Rectal smooth muscle tissue (tissue), 1 donor: ENCODE results near the gene KDM2B.

ENCODE experiments used
- H3K27ac ChIP-seq: one replicate; pipeline ENCODE4 v1.7.0; 2013; ENCODE audit warnings: low read depth, low read length, inconsistent platforms
- H3K27me3 ChIP-seq: one replicate; pipeline ENCODE4 v1.7.0; 2013; ENCODE audit warnings: low read length; ENCODE audit not compliant: control insufficient read depth, insufficient read depth
- H3K36me3 ChIP-seq: one replicate; pipeline ENCODE4 v1.7.0; 2013; ENCODE audit warnings: low read length; ENCODE audit not compliant: control insufficient read depth, insufficient read depth
- H3K4me1 ChIP-seq: one replicate; pipeline ENCODE4 v1.7.0; 2013; ENCODE audit warnings: low read length; ENCODE audit not compliant: control insufficient read depth, insufficient read depth
- H3K4me3 ChIP-seq: one replicate; pipeline ENCODE4 v1.7.0; 2013; ENCODE audit warnings: low read length
- H3K9ac ChIP-seq: one replicate; pipeline ENCODE4 v1.7.0; 2013; ENCODE audit warnings: low read length

The KDM2B gene

GRCh38 chr12:121513464-121514183 lies 67.2 kb downstream of the KDM2B start:
- no peak overlapping the region for H3K27ac ChIP-seq
- H3K4me3 ChIP-seq = no peak overlapping the region

DNA sequence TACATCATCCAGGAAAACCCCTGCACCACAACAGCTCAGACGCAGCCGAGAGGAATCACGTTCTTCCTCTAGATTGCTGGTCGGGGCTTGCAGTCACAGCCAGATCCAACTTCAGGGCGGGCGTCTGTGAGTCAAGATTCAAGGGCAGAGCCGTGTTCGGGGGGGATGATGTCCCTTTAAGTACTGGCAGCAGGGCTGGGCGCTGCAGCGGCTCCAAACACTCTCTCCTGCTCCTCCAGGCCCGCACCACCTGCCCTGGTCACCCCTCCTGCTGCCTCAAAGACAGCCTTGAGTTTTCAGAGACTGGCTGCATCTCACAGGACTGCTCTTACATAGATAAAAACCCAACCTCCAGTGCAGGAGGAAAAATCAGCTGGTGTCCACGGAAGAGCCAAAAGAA lies 68.3 kb downstream of the KDM2B start:
- Histone ChIP-seq H3K27me3 (no peaks in the 10 kb centered on the region), H3K4me1 (no peaks in the 10 kb centered on the region), H3K27ac (no peak overlapping the region), H3K4me3 (no peak overlapping the region), H3K9ac (no peak overlapping the region), H3K36me3 (no peaks in the 10 kb centered on the region)

More at GRCh38 chr12:121513464-121514183, 67.2 kb downstream of the KDM2B start:
- Histone ChIP-seq H3K9ac (no peak overlapping the region), H3K36me3 (no peaks in the 10 kb centered on the region), H3K4me1 (no peaks in the 10 kb centered on the region), H3K27me3 (no peaks in the 10 kb centered on the region)

DNA sequence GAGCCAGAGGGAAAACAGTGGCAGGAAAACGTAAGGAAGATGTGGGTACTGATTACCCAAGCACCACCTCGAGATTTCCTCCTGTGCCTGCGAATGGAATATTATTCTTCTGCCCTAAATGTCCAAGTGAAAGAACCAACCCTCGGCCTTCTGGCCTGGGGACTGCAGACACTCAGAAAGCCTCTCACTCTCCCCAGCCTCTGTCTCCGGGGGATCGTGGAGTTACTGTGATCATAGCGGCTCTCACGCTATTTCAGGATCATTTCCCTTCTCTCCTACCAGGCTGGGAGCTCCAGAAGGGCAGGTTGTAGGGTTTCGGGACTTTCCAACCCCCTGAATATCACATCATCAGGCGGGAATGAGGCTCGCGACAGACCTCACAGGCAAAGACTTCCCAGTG lies 68.9 kb downstream of the KDM2B start:
- Histone ChIP-seq H3K4me1 (no peaks in the 10 kb centered on the region), H3K4me3 (no peak overlapping the region), H3K9ac (no peak overlapping the region), H3K27ac (no peak overlapping the region), H3K36me3 (no peaks in the 10 kb centered on the region), H3K27me3 (no peaks in the 10 kb centered on the region)

DNA sequence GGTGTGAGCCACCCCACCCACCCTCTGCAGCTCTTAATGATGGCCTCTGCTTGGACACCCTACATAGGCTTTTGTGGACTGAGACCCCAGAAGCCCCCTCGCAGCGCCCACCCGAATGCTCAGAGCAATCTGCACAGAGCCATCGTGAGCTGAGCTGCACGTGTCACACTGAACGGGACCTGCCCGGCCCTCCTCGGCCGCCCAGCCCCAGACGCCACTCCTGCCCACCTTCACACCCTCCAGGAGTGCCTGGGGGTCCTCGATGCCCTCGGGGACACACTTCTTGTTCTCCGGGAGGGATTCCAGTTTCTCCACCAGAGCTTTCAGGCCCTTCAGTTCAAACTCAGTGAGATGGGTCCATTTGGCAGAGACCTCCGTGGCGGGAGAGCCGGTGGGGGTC lies 71.5 kb downstream of the KDM2B start:
- H3K27me3 ChIP-seq = no peaks in the 10 kb centered on the region
- no peaks in the 10 kb centered on the region for H3K4me1 ChIP-seq
- no peak overlapping the region for H3K9ac ChIP-seq
- H3K27ac ChIP-seq = no peak overlapping the region
- no peak overlapping the region for H3K4me3 ChIP-seq
- no peaks in the 10 kb centered on the region for H3K36me3 ChIP-seq

- Histone ChIP-seq H3K9ac (no peak overlapping the region), H3K36me3 (no peaks in the 10 kb centered on the region), H3K27ac (no peak overlapping the region)
Measured at GRCh38 chr12:121508533-121508932, 72.3 kb downstream of the KDM2B start.

DNA sequence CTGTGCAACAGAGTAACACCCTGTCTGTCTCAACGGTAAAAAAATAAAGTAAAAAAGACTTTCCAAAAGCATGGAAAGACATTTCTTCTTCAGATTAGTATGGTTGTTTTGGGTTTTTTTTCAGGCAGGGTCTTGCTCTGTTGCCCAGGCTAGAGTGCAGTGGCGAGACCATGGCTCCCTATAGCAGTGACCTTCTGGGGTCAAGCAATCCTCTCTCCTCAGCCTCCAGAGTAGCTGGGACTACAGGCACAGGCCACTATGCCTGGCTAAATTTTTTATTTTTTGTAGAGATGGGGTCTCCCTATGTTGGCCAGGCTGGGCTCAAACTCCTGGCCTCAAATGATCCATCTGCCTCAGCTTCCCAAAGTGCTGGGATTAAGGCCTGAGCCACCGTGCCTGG lies 72.8 kb downstream of the KDM2B start:
- no peaks in the 10 kb centered on the region for H3K36me3 ChIP-seq

More at GRCh38 chr12:121508533-121508932, 72.3 kb downstream of the KDM2B start:
- Histone ChIP-seq H3K27me3 (no peaks in the 10 kb centered on the region), H3K4me1 (no peaks in the 10 kb centered on the region), H3K4me3 (no peak overlapping the region)

GRCh38 chr12:121507245-121507644 lies 73.6 kb downstream of the KDM2B start:
- H3K27me3 ChIP-seq = no peaks in the 10 kb centered on the region
- no peak overlapping the region for H3K9ac ChIP-seq
- no peaks in the 10 kb centered on the region for H3K4me1 ChIP-seq
- H3K36me3 ChIP-seq = no peaks in the 10 kb centered on the region
- H3K4me3 ChIP-seq = no peak overlapping the region
- H3K27ac ChIP-seq = no peak overlapping the region

More for the DNA sequence above, 72.8 kb downstream of the KDM2B start:
- no peak overlapping the region for H3K9ac ChIP-seq
- H3K27me3 ChIP-seq = no peaks in the 10 kb centered on the region
- no peak overlapping the region for H3K27ac ChIP-seq
- no peak overlapping the region for H3K4me3 ChIP-seq
- no peaks in the 10 kb centered on the region for H3K4me1 ChIP-seq

DNA sequence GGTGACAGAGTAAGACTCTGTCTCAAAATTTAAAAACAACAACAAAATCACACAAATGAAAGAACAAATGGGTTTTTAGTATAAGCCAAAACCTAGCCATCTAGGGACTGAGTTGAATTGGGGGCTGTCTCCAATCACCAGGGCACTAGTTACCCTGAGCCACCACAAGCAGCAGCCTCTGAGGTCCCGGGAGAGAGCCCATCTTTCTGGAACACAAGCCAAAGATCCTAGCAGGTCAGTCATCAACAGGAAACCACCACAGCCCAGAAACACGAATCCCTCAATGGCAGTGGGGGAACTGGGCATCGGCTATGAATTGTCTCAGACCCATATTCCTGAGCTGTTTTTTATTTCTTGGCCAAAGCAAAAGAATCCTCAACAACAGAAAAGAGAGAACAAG lies 75.3 kb downstream of the KDM2B start:
- H3K27ac ChIP-seq = no peak overlapping the region
- no peak overlapping the region for H3K9ac ChIP-seq
- H3K36me3 ChIP-seq = no peaks in the 10 kb centered on the region
- H3K4me3 ChIP-seq = no peak overlapping the region
- H3K27me3 ChIP-seq = no peaks in the 10 kb centered on the region
- H3K4me1 ChIP-seq = no peaks in the 10 kb centered on the region

DNA sequence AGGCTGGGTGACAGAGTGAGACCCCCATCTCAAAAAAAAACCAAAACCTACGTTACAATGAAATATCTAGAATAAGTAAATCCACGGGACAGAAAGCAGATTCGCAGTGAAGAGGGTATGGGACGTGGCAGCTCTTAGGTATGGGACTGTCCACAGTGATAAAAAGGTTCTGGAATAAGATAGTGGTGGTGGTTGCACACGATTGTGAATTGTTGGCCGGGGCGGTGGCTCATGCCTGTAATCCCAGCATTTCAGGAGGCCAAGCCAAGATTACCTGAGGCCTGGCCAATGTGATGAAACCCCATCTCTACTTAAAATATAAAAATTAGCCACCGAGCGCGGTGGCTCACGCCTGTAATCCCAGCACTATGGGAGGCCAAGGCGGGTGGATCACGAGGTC lies 76.3 kb downstream of the KDM2B start:
- H3K27me3 ChIP-seq = no peaks in the 10 kb centered on the region
- H3K9ac ChIP-seq = no peak overlapping the region
- no peak overlapping the region for H3K4me3 ChIP-seq
- no peaks in the 10 kb centered on the region for H3K4me1 ChIP-seq
- no peak overlapping the region for H3K27ac ChIP-seq
- no peaks in the 10 kb centered on the region for H3K36me3 ChIP-seq

- Histone ChIP-seq H3K9ac (no peak overlapping the region), H3K4me1 (no peaks in the 10 kb centered on the region), H3K4me3 (no peak overlapping the region), H3K27ac (no peak overlapping the region), H3K27me3 (no peaks in the 10 kb centered on the region), H3K36me3 (no peaks in the 10 kb centered on the region)
Measured at GRCh38 chr12:121503395-121503794, 77.4 kb downstream of the KDM2B start.

DNA sequence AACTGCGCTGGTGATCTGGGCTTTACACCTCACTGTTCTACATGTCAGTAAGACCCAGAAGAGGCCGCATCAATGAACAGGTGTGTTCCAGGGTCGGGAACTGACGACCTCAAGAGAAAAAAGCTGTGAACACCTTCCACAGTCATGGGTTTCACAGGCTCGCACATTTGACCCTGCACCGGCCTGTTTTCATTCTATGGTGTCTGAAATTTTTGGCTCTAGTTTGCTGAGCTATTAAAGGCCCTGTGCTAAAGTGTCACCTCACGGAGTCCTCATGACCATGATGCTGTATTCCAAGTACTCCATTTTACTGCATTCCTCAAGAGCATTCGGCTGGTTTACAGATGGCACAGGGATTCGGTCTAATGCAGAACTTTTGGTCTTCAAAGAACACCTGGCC lies 78.9 kb downstream of the KDM2B start:
- no peak overlapping the region for H3K27ac ChIP-seq
- no peak overlapping the region for H3K4me3 ChIP-seq
- no peaks in the 10 kb centered on the region for H3K27me3 ChIP-seq
- no peaks in the 10 kb centered on the region for H3K36me3 ChIP-seq
- H3K4me1 ChIP-seq = no peaks in the 10 kb centered on the region
- no peak overlapping the region for H3K9ac ChIP-seq

DNA sequence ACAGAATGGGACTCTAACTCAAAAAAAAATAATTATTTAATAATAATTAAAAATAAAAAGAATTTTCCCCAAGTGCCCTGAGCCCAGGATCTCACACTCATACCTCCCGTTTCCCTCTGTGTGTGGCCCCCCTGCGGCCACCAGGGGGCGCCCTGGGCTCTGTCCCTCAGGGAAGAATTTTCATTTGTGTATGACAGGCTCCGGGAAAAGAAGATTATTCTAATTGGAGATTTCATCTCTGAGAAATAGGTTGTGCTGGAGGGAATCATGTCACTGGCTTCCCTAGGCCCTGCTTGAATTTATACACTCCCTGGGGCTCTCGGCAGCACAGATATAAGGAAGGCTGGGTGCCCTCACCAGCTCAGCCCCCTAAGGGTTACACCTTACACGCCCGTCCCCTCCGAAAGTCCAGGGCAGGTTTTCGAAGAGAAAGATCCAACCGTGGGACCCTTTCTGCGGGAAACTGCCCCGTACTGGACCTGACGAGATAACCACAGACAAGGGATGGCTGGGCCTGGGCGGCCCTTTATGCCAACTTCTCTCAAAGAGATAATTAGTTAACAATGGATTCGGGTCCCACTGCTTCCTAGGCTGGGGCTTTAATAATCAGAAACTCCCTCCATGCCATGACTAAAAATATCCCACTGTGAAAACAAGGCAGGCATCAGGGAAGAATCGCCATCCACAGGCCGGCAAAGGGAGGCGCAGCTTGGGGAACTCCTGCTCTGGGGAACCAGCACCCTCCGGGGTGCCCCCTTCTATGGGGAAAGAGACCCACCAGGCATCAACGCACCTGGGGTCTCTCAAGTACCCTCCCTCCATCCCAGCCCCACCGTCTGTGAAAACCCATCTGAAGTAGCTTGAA lies 80.7 kb downstream of the KDM2B start:
- peak overlapping the region; percentile 29 for H3K4me3 ChIP-seq
- H3K27me3 ChIP-seq = no peaks in the 10 kb centered on the region
- no peaks in the 10 kb centered on the region for H3K36me3 ChIP-seq
- peak overlapping the region; percentile 56 for H3K27ac ChIP-seq
- no peaks in the 10 kb centered on the region for H3K4me1 ChIP-seq
- no peak overlapping the region for H3K9ac ChIP-seq
